Spleen (tissue), 7 donors: Measurements from ENCODE around the gene ROBO1.

Source experiments
- POLR2A ChIP-seq, 3 donors: fragments of 450-650 bp; IDR thresholded peaks; one replicate each; pipeline ENCODE4 v1.5.1; 2017; ENCODE audit warnings: antibody characterized with exemption in 3 of 3, mild to moderate bottlenecking in 1 of 3
- POLR2AphosphoS5 ChIP-seq, 3 donors: sonication (generic); formaldehyde crosslinking; IDR thresholded peaks; one replicate each; pipeline ENCODE4 v1.5.1; 2017; ENCODE audit warnings: antibody characterized with exemption in 3 of 3
- TF ChIP-seq, protein P1 (sequence below), 11 experiments: fragments of 200-600 bp in 7 of 11; fragments of 450-650 bp in 4 of 11; sonication (generic) in 4 of 11; IDR thresholded peaks in 8 of 11; conservative IDR thresholded peaks in 3 of 11; 1 replicate in 7 of 11; 2 replicates in 4 of 11; pipeline versions ENCODE4 v1.4.0 to v1.8.0; 2016 to 2021; ENCODE audit warnings: antibody characterized with exemption in 11 of 11, inconsistent platforms in 4 of 11, mild to moderate bottlenecking in 1 of 11
- donor health status: DM: no; HTN: no; CAD: no; lungs with moderate emphysema.
- donor health status: DM: no; HTN: no; CAD: no.
- donor health status: DM: no; HTN: no; CAD: no.

DNA sequence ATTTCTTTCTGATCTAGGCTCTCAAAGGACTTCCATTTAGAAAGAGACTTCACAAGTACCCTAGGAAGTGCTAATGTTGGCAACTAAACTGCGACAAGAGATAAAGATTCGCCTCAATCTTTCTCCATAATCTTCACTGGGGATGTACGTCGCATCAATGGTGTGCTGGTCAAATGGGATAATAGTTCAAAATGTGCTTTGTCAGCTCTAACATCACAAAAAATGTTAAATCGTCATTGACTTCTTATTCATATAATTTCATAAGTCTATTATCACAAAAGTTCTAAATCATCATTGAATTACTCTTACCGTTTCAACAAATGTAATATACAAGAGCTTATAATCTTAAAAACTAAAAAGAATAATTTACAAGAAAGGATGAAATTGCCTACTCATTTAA, 727.7 kb downstream of the ROBO1 start:
- TF ChIP-seq POLR2A (IDR thresholded peaks at IDR 0.05) = no peak
- TF ChIP-seq, protein P1, sequence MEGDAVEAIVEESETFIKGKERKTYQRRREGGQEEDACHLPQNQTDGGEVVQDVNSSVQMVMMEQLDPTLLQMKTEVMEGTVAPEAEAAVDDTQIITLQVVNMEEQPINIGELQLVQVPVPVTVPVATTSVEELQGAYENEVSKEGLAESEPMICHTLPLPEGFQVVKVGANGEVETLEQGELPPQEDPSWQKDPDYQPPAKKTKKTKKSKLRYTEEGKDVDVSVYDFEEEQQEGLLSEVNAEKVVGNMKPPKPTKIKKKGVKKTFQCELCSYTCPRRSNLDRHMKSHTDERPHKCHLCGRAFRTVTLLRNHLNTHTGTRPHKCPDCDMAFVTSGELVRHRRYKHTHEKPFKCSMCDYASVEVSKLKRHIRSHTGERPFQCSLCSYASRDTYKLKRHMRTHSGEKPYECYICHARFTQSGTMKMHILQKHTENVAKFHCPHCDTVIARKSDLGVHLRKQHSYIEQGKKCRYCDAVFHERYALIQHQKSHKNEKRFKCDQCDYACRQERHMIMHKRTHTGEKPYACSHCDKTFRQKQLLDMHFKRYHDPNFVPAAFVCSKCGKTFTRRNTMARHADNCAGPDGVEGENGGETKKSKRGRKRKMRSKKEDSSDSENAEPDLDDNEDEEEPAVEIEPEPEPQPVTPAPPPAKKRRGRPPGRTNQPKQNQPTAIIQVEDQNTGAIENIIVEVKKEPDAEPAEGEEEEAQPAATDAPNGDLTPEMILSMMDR (IDR thresholded peaks at IDR 0.05 in 8 of 11, conservative IDR thresholded peaks at IDR 0.05 in 3 of 11) = no peak
- no peak for TF ChIP-seq POLR2AphosphoS5 (IDR thresholded peaks at IDR 0.05)
